Measurements from ENCODE around the gene AUNIP.

The AUNIP gene

GRCh38 chr1:25834894-25835293 is 24.4 kb downstream of the AUNIP start:
- no peak for TF ChIP-seq CTCF (conservative IDR thresholded peaks at IDR 0.05)

GRCh38 chr1:25833158-25833557 is 26.1 kb downstream of the AUNIP start:
- TF ChIP-seq CTCF (conservative IDR thresholded peaks at IDR 0.05), result no peak

More at GRCh38 chr1:25834894-25835293, 24.4 kb downstream of the AUNIP start:
- H3K27ac ChIP-seq, result no peak overlapping the region

GRCh38 chr1:25832336-25833037 is 26.8 kb downstream of the AUNIP start:
- peak overlapping the region; percentile 18; the same call in 1 of the 2 replicates for H3K27ac ChIP-seq
- no peak for TF ChIP-seq CTCF (conservative IDR thresholded peaks at IDR 0.05)

More at GRCh38 chr1:25833158-25833557, 26.1 kb downstream of the AUNIP start:
- no peak overlapping the region for H3K27ac ChIP-seq

- TF ChIP-seq CTCF (conservative IDR thresholded peaks at IDR 0.05), result no peak
- H3K27ac ChIP-seq, result peak overlapping the region; percentile 18; the same call in 1 of the 2 replicates
Measured at GRCh38 chr1:25831569-25832196, 27.6 kb downstream of the AUNIP start.

GRCh38 chr1:25829046-25829445 is 30.2 kb downstream of the AUNIP start:
- H3K27ac ChIP-seq, result no peak overlapping the region
- no peak for TF ChIP-seq CTCF (conservative IDR thresholded peaks at IDR 0.05)

GRCh38 chr1:25828491-25828890 is 30.8 kb downstream of the AUNIP start:
- no peak for TF ChIP-seq CTCF (conservative IDR thresholded peaks at IDR 0.05)
- no peak overlapping the region for H3K27ac ChIP-seq

GRCh38 chr1:25826571-25826970 is 32.7 kb downstream of the AUNIP start:
- peak overlapping the region; percentile 8; the same call in 1 of the 2 replicates for H3K27ac ChIP-seq
- TF ChIP-seq CTCF (conservative IDR thresholded peaks at IDR 0.05), result no peak
